Stromal cell of bone marrow (primary cell): ENCODE measurements around the gene RBM39.

Source experiments
- DNase-seq: peaks from one replicate; pipeline ENCODE4 v3.0.0-alpha.2; 2012; ENCODE audit warnings: low read depth

Gene RBM39

GRCh38 chr20:35674921-35675320 lies 67.1 kb downstream of the RBM39 start:
- no peak for DNase-seq

GRCh38 chr20:35673884-35674283 lies 68.2 kb downstream of the RBM39 start:
- DNase-seq: no peak

- DNase-seq: no peak
These were observed 72.4 kb downstream of the RBM39 start for GRCh38 chr20:35669681-35670080.

- DNase-seq: no peak
These were observed 72.8 kb downstream of the RBM39 start for GRCh38 chr20:35669221-35669620.

- no peak for DNase-seq
These were observed 76.1 kb downstream of the RBM39 start for GRCh38 chr20:35665949-35666288.

GRCh38 chr20:35664466-35665206 lies 77.4 kb downstream of the RBM39 start, which contains the start of the genes CPNE1 and RBM12:
Gene CPNE1, minus strand, starts transcription at chr20:35664900. Its CDS starts 31,977 bp downstream, at chr20:35632923.
Gene RBM12, minus strand, starts transcription at chr20:35664900. Its CDS starts 9,578 bp downstream, at chr20:35655322.
- DNase-seq: peak; percentile 81

- DNase-seq: peak; percentile 7
These were observed 78.3 kb downstream of the RBM39 start for GRCh38 chr20:35663516-35664465.

GRCh38 chr20:35662551-35662950 lies 79.5 kb downstream of the RBM39 start:
- no peak for DNase-seq

- no peak for DNase-seq
These were observed 80.2 kb downstream of the RBM39 start for GRCh38 chr20:35661908-35662307.

GRCh38 chr20:35661053-35661452 lies 81.0 kb downstream of the RBM39 start:
- no peak for DNase-seq

GRCh38 chr20:35660122-35660937 lies 81.7 kb downstream of the RBM39 start:
- no peak for DNase-seq

- DNase-seq: no peak
These were observed 84.8 kb downstream of the RBM39 start for GRCh38 chr20:35657271-35657670.

- no peak for DNase-seq
These were observed 87.6 kb downstream of the RBM39 start for GRCh38 chr20:35654415-35654814.

GRCh38 chr20:35653893-35654292 lies 88.2 kb downstream of the RBM39 start:
- no peak for DNase-seq
